ENCODE results near the gene PROZ. TPM values are rescaled to one million over a fixed set of nuclear protein-coding genes. Genes with fewer than 3 reads are reported as not detected.

The PROZ gene
- total and polyA plus RNA-seq, 9 of the 15 experiments (the other 6 are each of a cell fraction or from before 2014, with no cell fraction given) = not detected

DNA sequence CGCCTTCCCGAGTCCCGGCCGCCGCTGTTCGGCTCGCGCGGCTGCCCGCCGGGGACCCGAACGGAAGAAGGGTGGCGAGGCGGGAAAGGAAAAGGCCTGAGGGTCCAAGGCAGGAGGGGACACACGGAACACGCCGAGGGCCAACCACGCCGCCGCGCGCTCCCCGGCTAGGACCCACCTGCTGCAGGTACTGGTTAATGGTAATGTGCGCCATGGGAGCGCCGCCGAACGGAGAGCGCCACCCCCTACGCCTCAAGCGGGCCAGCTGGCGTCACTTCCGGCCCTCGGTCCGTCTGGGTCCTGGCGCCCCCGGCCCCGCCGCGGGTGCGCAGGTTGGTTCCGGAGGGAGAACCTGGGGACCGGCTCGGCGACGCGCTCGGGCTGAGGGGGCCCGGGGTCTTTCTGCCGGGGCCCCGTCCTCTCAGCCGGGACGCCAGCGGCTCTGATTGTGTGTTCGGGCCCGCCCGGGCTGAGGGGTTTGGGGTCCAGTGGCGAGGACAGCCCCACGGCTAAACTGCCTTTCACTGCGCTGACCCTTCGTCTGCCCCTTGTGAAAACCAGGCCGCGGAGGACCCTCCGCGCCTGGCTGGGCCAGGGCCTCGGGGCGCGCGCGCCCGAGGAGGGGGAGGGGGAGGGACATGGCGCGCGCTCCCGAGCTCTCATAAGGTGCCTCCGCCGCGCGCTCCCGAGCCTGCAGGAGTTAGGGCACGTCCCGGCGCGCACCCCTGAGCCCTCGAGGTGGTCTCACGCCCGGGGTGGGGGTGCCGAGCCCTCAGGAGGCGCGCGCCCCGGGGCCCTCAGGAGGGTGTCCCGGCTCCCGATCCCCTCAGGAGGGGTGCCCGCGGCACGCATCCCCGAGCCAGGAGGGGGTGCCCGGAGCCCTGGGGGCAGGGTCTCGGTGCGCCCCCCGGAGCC is 50.2 kb downstream of the PROZ start, which contains the start of gene PCID2 (continued):
- TF ChIP-seq ARID3B (CRISPR knock-in tag; IDR thresholded peaks at IDR 0.05; ENCODE audit: borderline replicate concordance) (no peak), RREB1 (CRISPR knock-in tag; IDR thresholded peaks at IDR 0.05) (no peak; the same call in 1 of the 2 replicates), ARID1B (IDR thresholded peaks at IDR 0.05) (no peak), ZNF436 (CRISPR knock-in tag; IDR thresholded peaks at IDR 0.05) (no peak), NR3C1 (CRISPR knock-in tag; IDR thresholded peaks at IDR 0.05) (no peak), BDP1 (IDR thresholded peaks at IDR 0.05; ENCODE audit: insufficient read depth, insufficient read length) (no peak), SMAD1 (IDR thresholded peaks at IDR 0.05; ENCODE audit: low read depth, low read length, partially characterized antibody) (peak; percentile 39), PTTG1 (tag; IDR thresholded peaks at IDR 0.05; ENCODE audit: low read depth) (no peak)
- TF ChIP-seq, protein P1, sequence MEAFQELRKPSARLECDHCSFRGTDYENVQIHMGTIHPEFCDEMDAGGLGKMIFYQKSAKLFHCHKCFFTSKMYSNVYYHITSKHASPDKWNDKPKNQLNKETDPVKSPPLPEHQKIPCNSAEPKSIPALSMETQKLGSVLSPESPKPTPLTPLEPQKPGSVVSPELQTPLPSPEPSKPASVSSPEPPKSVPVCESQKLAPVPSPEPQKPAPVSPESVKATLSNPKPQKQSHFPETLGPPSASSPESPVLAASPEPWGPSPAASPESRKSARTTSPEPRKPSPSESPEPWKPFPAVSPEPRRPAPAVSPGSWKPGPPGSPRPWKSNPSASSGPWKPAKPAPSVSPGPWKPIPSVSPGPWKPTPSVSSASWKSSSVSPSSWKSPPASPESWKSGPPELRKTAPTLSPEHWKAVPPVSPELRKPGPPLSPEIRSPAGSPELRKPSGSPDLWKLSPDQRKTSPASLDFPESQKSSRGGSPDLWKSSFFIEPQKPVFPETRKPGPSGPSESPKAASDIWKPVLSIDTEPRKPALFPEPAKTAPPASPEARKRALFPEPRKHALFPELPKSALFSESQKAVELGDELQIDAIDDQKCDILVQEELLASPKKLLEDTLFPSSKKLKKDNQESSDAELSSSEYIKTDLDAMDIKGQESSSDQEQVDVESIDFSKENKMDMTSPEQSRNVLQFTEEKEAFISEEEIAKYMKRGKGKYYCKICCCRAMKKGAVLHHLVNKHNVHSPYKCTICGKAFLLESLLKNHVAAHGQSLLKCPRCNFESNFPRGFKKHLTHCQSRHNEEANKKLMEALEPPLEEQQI (IDR thresholded peaks at IDR 0.05) = no peak

All from K562 (cell line).